Right atrium auricular region (tissue), 2 donors: ENCODE data around the gene VDAC1. TPM values are rescaled to one million over a fixed set of nuclear protein-coding genes. Genes with fewer than 3 reads are reported as not detected.
"Not testable (repeated sequence)": the region's sequence is repeated elsewhere in the genome, so short reads cannot be mapped to it uniquely, and the experiment has no call there.

Experiments
- DNase-seq: peaks from one replicate; pipeline ENCODE4 v3.0.0-alpha.2; 2019; ENCODE audit warnings: low spot score
- H3K27ac ChIP-seq, 2 donors: fragments of 200-600 bp; sonication (generic); 1 replicate in 1 of 2; 2 replicates in 1 of 2; pipeline ENCODE4 v1.5.1; 2016 to 2019
- H3K27me3 ChIP-seq, 2 donors: fragments of 200-600 bp; sonication (generic); one replicate each; pipeline versions ENCODE4 v1.5.1 to v1.6.0; 2017 to 2019
- H3K36me3 ChIP-seq: fragments of 200-600 bp; sonication (generic); one replicate; pipeline ENCODE4 v1.5.1; 2016
- H3K4me1 ChIP-seq, 2 donors: fragments of 200-600 bp; sonication (generic); one replicate each; pipeline versions ENCODE4 v1.5.1 to v1.6.0; 2017 to 2019
- H3K4me3 ChIP-seq, 2 donors: fragments of 200-600 bp; sonication (generic); 1 replicate in 1 of 2; 2 replicates in 1 of 2; pipeline ENCODE4 v1.5.1; 2017 to 2019; ENCODE audit warnings: mild to moderate bottlenecking in 1 of 2, moderate library complexity in 1 of 2
- H3K9me3 ChIP-seq, 2 donors: fragments of 200-600 bp; sonication (generic); one replicate each; pipeline ENCODE4 v1.5.1; 2019
- CTCF ChIP-seq, 2 donors: fragments of 200-600 bp; sonication (generic); IDR thresholded peaks; one replicate each; pipeline ENCODE4 v1.5.1; 2019; ENCODE audit warnings: antibody characterized with exemption in 2 of 2
- total RNA-seq, 2 donors: library from RNA; depleted of rRNA; stranded (reverse); fragments of >200 nt; gene quantifications; one replicate each; pipeline ENCODE4 v1.1.0, GENCODE V29; 2016

Gene VDAC1
- total RNA-seq, 2 donors from 2014 or later: 263 to 394 TPM

- no peak for TF ChIP-seq CTCF (IDR thresholded peaks at IDR 0.05)
- Histone ChIP-seq H3K9me3 (no peaks in the 10 kb centered on the region), H3K36me3 (peaks cover 30% of the 10 kb centered on the region), H3K27ac (no peak overlapping the region), H3K4me3 (no peak overlapping the region), H3K4me1 (peaks cover 0 to 12% of the 10 kb centered on the region in 2 donors), H3K27me3 (no peaks in the 10 kb centered on the region)
- DNase-seq: no peak
Measured at GRCh38 chr5:133959643-133960042, 45.1 kb downstream of the VDAC1 start.

- peaks cover 30% of the 10 kb centered on the region for H3K36me3 ChIP-seq
- no peaks in the 10 kb centered on the region for H3K9me3 ChIP-seq
- H3K4me1 ChIP-seq: peaks cover 0 to 21% of the 10 kb centered on the region in 2 donors
- no peak for TF ChIP-seq CTCF (IDR thresholded peaks at IDR 0.05)
- H3K27ac ChIP-seq: peak overlapping the region in 1 of 2 donors; percentile 29
- no peaks in the 10 kb centered on the region for H3K27me3 ChIP-seq
- H3K4me3 ChIP-seq: no peak overlapping the region
- no peak for DNase-seq
Measured at GRCh38 chr5:133957591-133957990, 47.2 kb downstream of the VDAC1 start.

- H3K36me3 ChIP-seq: peaks cover 30% of the 10 kb centered on the region
- H3K4me3 ChIP-seq: no peak overlapping the region
- TF ChIP-seq CTCF (IDR thresholded peaks at IDR 0.05): no peak
- peak overlapping the region; percentile 29 to 32 for H3K27ac ChIP-seq
- no peak for DNase-seq
- H3K27me3 ChIP-seq: no peaks in the 10 kb centered on the region
- H3K4me1 ChIP-seq: peaks cover 0 to 21% of the 10 kb centered on the region in 2 donors
- no peaks in the 10 kb centered on the region for H3K9me3 ChIP-seq
Measured at GRCh38 chr5:133957080-133957479, 47.7 kb downstream of the VDAC1 start.

- not testable (repeated sequence) for DNase-seq, H3K4me3 ChIP-seq, H3K9me3 ChIP-seq, H3K27me3 ChIP-seq, H3K27ac ChIP-seq
- peaks cover 30% of the 10 kb centered on the region for H3K36me3 ChIP-seq
- H3K4me1 ChIP-seq: peaks cover 0 to 28% of the 10 kb centered on the region in 2 donors
Measured at GRCh38 chr5:133956196-133956595, 48.6 kb downstream of the VDAC1 start.

GRCh38 chr5:133953568-133954145 lies 51.1 kb downstream of the VDAC1 start:
- no peak overlapping the region for H3K4me3 ChIP-seq
- peaks cover 19% of the 10 kb centered on the region for H3K36me3 ChIP-seq
- no peaks in the 10 kb centered on the region for H3K27me3 ChIP-seq
- no peaks in the 10 kb centered on the region for H3K9me3 ChIP-seq
- H3K27ac ChIP-seq: peak overlapping the region; percentile 83
- no peak for TF ChIP-seq CTCF (IDR thresholded peaks at IDR 0.05)
- H3K4me1 ChIP-seq: peaks cover 0 to 40% of the 10 kb centered on the region in 2 donors
- no peak for DNase-seq

- no peak overlapping the region for H3K4me3 ChIP-seq
- peak overlapping the region; percentile 83 for H3K27ac ChIP-seq
- peak; percentile 90 for DNase-seq
- H3K36me3 ChIP-seq: peaks cover 16% of the 10 kb centered on the region
- TF ChIP-seq CTCF (IDR thresholded peaks at IDR 0.05): no peak
- H3K4me1 ChIP-seq: peaks cover 0 to 40% of the 10 kb centered on the region in 2 donors
- no peaks in the 10 kb centered on the region for H3K9me3 ChIP-seq
- no peaks in the 10 kb centered on the region for H3K27me3 ChIP-seq
Measured at GRCh38 chr5:133952729-133953567, 51.8 kb downstream of the VDAC1 start.
